Activated CD4-positive, alpha-beta T cell treated with anti-CD3 and anti-CD28 coated beads, Interleukin-2, amount 50 U/mL, for 48 hours (primary cell): Measurements from ENCODE around the gene EFCAB14.
"Not testable (repeated sequence)": the region's sequence is repeated elsewhere in the genome, so short reads cannot be mapped to it uniquely, and the experiment has no call there.

Source experiments
- DNase-seq, 2 experiments: peaks; one replicate each; pipeline ENCODE4 v3.0.0-alpha.2; 2020

The EFCAB14 gene

DNA sequence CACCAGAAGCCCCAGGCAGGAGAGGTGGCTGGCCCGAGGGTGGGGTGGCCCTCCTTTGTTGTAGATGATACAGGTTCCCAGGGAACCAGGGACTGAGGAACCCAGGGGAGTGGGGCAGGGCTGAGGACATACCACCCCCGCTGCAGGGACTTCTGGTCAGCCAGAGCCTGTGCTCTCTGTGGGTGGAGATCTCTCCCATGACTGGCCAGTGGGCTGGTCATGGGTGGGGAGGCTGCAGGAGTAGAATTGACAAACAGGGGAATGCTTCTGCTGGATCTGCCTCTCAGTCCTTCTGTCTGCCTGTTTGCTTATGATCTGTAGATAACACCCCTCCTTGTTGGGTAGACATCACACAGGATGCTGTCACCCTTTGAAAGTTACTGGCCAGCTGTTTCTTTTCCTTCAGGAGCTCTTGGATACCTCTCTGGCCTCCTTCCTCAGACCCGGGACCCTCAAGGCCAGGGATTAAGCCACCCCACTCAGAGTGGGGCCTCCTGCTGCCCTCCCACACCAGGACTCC lies 2.8 kb upstream of the EFCAB14 start:
- no peak for DNase-seq

DNA sequence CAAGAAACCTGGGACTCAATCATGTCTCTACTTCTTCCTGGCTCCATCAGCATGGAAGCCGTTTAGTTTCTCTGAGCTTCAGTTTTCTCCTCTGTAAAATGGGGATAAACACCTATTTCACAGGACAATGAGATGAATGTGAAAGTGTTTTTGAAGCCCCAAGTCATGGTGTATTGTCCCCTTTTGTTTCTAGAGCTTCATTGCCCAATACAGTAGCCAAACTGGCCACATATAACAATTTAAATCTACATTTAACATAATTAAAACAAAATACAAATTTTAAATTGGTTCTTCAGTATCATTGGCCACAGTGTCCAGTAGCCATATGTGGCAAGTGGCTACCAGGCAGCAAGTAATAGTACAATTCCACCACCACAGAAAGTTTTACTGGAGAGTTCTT lies 2.3 kb upstream of the EFCAB14 start:
- no peak for DNase-seq

DNA sequence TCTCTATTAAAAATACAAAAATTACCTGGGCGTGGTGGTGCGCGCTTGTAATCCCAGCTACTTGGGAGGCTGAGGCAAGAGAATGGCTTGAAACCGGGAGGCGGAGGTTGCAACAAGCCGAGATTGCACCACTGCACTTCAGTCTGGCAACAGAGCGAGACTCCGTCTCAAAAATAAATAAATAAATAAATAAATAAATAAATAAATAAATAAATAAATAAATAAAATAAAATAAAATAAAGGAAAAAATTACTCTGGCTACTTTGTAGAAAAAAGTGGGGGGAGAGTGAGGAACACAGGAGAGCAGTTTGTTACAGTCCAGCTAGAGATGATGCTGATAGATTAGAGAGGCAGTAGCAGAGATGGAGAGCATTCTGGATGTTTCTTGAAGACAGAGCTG lies 1.4 kb upstream of the EFCAB14 start:
- not testable (repeated sequence) for DNase-seq

DNA sequence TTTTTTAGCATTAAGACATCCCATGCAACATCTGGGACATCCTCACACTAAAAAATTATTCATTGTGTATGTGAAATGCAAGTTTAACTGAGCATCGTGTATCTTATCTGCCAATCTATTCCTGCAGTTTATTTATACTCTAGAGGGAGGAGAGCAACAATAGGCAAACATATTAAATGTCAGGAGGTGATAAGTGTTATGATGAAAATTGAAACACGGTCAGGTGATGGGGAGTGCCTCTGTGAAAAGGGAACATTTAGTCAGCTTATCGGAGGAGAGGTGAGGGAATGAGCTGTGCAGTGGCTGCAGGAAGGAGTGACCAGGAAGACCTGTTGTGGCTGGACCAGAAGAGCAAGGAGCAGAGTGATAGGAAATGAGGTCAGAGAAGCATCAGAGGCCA lies 775 bp upstream of the EFCAB14 start:
- no peak for DNase-seq

DNA sequence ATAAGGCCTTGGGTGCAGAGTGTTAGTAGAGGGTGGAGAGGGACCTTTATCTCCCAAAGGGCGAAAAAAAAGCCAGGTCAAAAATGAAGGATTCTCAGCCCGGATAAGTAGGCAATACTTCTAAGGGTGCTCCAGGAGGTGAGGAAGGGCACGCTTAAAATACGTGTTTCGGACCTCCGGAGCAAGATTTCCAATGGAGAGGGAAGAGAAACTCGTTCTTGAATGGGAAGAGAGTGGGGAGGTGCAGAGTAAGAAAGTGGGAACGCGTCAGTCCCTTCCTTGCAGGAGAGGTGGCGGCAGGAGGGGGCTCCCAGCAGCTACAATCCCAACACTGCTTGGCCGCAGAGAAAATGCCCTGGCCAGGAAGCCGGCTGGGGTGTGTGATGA lies 581 bp downstream of the EFCAB14 start:
- no peak for DNase-seq

DNA sequence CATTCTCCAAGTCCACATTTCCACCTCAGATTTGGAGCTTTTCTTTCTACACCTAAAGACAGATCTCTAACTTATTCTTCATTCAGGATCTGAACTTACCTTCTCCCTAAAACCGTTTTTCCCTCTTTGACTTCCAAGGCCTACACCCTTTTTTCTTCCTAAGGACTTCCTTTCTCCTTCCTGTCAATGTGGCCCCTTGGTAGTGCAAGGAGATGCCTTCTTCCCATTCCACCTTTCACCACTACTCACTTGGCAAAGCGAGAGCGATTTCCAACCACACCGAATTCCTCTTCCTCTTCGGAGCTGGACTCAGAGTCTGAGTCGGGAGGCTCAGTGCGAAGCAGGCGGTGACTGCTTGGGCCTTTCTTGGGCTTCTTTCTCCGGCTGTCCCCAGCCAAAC lies 1.3 kb downstream of the EFCAB14 start:
- no peak for DNase-seq

DNA sequence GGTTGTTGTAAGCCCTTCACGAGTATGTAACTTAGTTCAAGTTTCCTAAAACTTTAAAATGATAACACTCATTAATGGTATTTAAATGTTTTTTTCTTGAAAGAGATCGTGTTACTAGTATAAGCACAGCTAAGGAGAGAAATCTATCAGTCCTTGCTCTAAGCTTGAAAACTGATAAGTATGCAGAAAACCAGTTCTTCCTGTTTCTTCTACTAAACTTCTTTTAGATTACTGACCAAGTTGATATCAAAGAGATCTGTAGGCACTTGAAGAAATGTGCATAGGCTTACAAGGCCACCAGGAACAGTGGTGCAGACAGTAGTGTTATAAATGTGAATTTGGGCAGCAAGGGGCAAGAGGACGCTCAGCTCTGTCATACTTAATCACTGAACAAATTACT lies 3.9 kb downstream of the EFCAB14 start:
- no peak for DNase-seq

DNA sequence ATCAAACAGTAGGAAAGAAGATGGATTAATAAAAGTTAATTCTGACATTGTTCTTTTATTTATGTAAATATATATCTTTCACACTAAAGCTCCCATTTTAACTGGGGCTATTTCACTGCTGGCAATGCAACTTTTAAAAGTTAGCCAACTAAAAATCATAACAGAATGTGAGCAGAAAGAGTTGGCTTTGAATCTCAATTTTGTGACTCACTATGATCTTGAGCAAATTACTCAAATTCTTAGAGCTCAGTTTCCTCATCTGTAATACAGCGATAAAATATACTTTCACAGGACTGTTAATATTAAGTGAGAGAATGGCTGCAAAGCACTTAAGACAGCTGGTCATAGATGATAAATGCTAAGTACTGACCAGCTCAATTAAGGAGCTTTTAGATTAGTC lies 10.8 kb downstream of the EFCAB14 start:
- no peak for DNase-seq

DNA sequence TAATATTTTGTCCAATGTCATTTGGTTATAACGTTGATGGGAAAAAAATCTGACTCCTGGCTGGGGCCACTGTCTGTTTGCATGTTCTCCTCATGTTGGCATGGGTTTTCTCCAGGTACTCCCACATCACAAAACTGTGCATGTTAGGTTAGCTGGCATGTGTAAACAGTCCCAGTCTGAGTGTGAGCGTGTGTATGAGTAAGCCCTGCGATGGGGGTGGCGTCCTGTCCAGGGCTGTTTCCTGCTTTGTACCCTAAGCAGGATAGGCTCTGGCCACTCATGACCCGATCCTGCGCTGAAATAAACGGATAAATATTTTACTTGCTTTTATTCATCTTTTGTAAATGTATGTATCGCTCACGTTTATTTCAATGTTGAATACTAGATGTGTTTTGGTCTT lies 13.5 kb downstream of the EFCAB14 start:
- DNase-seq, result no peak

DNA sequence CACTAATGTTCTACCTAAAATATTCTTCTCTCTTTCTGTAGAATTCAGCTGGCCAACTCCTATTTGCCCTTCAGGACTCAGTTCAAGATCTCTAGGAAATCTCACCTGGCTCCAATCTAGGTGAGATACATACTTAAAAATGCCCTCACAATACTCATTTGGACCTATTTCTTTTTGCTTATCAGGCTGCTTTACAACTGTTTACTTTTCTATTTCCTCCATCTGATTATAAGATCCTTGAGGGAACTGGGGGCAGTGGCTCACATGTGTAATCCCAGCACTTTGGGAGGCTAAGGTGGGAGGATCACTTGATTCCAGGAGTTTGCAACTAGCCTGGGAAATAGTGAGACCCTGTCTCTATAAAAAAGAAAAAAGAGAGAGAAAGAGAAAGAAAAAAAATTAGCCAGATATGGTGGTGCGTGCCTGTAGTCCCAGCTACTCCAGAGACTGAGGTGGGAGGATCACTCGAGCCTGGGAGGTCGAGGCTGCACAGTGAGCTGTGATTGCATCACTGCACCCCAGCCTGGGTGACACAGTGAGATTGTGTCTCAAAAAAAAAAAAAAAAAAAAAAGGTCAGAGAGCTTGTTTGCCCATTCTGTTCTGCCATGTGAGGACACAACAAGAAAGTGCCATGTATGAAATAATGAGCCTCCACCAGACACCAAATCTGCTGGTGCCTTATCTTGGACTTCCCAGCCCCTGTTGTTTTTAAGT lies 14.8 kb downstream of the EFCAB14 start:
- no peak for DNase-seq

DNA sequence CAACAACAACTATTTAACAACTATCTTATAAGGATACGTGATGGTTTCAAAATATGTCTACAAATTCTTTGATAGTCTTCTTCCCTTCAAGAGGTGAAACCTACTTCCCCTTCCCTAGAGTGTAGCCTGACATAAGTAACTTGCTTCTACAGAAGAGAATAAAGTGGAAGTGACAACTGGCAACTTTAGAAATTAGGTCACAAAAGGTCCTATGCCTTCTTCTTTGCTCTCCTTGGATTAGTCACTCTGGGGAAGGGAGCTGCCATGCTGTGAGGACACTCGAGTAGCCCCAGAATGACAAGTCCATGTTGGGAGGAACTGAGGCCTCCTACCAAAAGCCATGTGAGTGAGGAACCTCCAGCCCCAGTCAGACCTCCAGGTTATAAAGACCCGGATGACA lies 19.2 kb downstream of the EFCAB14 start:
- DNase-seq, result no peak

DNA sequence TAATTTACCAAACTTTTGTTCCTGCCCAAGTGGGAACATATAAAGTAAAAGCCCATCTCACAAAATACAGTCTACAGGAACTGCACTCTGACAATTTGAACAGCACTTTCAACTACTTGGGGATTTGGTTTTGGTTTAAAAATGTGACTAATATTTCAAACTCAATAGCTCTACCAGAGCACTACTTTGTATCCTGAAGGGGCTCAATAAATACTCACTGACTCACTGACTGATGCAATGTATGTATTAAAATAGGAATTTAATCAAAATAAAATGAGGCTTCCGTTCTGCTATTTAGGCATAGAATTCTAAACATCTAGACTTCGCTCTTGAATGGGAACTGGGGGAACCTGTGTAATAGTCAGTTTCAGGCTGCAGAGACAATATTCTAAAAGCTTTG lies 21.9 kb downstream of the EFCAB14 start:
- no peak for DNase-seq

DNA sequence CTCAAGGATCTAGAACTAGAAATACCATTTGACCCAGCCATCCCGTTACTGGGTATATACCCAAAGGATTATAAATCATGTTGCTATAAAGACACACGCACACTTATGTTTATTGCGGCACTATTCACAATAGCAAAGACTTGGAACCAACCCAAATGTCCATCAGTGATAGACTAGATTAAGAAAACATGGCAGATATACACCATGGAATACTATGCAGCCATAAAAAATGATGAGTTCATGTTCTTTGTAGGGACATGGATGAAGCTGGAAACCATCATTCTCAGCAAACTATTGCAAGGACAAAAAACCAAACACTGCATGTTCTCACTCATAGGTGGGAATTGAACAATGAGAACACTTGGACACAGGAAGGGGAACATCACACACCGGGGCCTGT lies 24.2 kb downstream of the EFCAB14 start:
- DNase-seq, result not testable (repeated sequence)

DNA sequence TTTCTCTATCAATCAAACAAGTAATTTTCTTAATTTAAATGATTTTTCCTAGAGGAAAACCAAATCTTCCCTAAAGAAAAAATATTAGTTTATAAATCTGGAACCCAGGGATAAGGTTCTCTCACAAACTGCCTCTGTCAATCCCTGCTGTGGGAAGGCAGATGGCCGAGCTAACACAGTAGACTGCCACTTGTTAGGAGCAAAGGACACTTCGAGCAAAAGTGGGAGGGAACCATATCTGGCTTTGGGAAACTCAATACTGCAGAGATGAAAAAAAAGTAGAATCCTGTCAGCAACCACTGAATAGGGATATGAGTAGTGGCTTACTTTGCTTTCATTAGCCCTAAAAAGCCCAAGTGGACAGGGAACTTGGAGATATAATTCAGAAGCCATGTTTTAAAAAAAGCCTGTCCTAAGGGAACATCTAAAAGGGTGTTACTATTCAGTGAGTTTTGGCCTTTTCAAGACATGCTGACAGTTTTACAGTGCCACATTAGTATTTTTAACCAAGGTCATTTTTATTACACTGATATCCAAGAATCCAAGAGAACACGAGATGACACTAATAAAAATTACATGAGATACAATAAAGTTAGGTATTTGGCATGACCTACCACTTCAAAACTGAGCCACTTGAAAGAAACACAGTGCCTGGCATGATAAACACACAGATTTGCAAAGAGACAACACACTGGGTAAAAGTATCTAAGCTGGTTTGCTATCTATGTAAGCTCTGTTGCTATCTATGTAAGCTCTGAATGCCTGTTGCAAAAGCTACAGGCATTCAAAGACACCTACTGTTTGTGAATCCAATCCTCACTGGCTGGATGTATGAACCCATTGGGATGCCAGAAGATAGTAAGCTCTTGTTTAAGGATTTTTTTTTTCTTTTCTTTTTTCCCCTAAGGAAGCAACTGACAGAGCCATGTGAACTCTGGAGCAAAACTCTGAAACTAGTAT lies 25.8 kb downstream of the EFCAB14 start:
- no peak for DNase-seq

DNA sequence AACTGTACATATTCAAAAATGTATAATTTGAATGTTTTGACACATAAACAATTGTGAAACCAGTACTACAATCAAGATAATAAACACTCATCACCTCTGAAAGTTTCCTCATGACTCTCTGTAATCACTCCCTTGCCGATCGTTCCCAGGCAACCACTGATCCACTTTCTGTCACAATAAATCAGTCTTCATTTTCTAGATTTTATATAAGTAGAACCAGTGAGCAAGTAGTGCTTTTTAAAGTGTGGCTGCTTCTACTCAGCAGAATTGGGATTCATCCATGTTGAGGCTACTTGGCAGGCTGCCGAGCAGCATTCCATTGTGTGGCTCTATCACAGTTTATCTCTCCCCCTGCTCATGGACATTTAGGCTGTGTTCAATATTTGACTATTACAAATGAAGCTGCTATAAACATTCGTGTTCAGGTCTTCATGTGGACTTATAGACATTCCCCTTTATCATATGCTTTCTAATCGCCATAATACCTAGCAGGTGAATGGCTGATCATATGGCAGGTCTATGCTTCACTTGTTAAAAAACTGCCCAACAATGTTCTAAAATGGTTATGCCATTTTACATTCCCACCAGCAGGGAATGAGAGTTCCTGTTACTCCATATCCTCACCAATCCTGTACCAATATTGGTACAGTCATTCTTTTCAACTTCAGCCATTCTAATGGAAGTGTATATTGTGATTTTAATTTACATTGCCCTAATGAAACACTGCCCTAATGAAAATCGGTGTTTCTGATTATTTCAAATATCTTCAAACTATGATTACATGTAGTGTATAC lies 26.7 kb downstream of the EFCAB14 start:
- no peak for DNase-seq

DNA sequence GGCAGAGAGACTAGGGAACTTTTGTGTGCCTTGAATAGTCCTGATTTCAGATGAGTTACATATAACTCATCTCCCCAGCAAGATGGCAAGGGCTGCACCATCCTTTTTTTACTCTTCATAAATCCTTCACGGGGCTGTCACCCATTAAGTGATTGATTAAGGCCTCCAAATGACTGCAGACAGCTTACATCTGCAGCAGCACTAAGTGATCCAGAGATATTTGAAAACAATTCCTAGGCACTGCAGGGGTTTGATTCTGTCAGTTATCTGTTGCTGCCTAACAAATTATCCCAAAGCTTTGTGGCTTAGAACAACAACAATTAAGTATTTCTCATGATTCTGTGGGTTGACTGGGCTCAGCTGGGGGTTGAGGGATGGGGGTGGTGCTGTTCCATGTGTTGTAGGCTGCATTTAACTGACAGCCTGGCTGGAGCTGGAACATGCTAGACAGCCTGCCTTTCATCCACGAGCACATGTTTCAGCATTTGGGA lies 27.9 kb downstream of the EFCAB14 start:
- DNase-seq, result no peak

DNA sequence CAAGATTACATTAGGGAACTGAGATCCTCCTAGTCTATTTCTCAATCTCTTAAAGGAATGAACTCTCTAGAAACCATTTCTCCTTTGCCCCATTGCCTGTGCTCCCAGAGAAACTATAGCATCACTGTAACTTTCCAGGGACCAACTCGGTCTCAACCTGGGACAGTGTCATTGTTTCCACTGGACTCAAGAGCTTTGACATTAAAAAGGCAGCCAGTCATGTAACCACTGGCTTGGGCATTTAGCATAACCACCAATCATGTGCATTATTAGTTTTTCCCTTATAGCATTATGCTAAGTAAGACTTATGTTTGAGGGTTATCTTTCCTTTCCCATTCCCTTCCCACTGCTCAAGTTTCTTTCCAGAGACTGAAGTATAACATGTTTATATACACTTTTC lies 29.0 kb downstream of the EFCAB14 start:
- DNase-seq, result no peak

DNA sequence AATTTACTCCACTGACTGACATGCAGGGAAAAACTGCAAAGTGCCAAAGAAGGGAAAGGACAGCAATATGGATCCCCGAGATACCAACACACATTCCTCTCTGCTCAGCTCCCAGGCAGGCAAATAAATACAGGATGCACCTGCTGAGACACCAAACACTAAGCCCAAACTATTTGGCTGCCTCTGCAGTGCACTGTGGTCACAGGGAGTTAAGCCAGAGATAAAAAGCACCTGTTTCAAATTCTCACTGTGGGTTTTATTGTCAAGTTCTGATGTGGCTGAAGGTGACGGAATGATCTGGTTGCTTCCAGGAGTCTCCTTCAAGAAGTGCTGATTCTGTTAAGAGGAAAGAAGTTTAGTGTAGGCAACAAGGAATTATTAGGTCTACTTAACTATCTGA lies 29.6 kb downstream of the EFCAB14 start:
- DNase-seq, result no peak

DNA sequence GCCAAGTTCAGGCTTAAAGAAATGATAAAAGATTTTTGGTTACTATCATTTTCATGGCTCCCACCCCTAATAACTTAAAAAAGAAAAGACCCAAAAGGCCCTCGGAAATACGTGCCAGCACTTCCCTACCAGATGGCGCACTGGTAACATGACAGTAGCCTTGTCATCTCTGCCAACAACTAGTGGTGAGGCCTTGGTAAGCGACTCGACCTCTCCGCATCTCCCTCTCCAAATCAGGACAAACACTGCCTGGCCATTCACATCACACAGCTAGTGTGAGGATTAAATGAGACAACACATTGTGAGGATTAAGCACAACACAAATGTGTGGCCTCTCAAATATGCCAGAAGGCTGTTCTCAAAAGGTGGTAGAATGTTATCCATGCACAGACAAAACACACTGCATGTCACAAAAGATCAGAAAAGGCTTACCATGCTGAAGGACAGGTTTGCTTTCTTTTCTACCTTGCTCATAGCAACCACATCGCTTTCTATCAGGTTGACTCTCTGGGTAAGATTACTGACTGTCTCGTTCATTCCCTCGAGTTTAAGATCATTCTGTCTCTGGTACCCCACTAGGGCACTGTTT lies 30.9 kb downstream of the EFCAB14 start:
- no peak for DNase-seq

DNA sequence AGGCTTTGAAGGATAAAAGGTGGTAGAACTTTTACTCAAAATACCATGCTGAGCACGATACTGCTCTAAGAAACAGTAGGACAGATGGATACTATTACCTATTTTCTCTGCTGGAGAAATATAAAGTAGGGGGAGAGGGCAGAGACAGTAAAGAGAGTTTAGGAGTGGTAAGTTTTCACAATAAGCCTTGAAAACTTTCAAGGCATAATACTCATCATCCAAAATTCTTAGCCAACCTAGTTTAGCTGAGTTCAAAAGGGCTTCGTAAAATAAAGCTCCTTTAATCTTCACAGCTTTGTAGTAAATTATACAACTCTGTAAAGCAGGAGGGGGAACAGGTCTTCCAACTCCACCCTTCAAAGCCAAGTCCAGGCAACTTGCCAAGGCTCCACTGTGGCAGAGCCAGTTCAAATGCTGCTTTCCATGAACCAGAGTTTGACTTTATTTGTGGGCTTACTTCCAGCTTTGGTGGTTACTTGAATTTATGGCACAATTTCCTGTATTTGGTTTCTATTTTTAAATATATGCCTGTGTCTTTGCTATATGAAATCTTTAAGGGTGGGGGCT lies 31.7 kb downstream of the EFCAB14 start:
- DNase-seq, result no peak

DNA sequence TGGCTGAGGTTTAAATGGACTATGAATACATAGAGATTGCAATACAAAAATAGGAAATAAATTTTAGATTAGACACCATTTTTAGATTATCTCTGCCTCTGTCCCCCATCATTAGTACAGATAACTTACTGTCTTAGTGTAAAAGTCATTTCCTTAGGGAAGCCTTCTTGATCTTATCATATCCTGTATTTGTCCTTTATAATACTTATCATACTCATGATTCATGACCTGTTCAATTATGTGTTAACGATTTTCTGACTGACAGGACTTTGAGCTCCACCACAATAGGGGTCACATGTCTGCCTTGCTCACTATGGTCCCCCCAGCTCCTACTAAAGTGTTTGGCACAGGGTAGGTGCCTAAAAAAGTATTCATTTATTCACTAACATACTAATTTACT lies 32.7 kb downstream of the EFCAB14 start:
- DNase-seq, result no peak

DNA sequence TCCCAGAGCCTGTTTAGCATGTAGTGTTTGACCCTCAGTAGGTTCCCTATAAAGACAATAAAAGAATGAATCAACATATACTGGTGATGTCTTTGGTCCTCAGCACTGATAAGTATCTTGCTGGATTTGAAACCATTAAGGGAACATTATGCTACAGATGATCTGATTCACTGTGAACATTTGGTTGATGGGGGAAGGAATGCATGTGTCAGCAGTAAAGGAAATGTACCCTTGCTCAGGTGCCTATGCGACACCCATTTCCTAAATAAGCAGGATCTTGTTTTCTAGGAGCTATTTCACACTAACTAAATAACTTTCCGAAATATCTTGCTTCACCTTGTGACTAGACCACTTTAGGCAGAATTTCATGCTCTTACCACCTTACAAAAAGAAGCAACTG lies 34.2 kb downstream of the EFCAB14 start:
- DNase-seq, result no peak
